ENCODE data around the gene BIVM.

- TF ChIP-seq REST (IDR thresholded peaks at IDR 0.05) (no peak), CTCF (IDR thresholded peaks at IDR 0.05; ENCODE audit: low read depth, low read length, missing input control) (no peak), YY1 (IDR thresholded peaks at IDR 0.05) (no peak)
Observed at GRCh38 chr13:102772042-102772425, 26.9 kb upstream of the BIVM start.
